HUES48 (cell line): ENCODE results near the gene IQCF2.
"Not testable (repeated sequence)": the region's sequence is repeated elsewhere in the genome, so short reads cannot be mapped to it uniquely, and the experiment has no call there.

Experiments used
- H3K27ac ChIP-seq: one replicate; pipeline ENCODE4 v1.7.0; 2013; ENCODE audit warnings: low read depth, low read length, inconsistent platforms
- H3K27me3 ChIP-seq: 2 replicates; pipeline ENCODE4 v1.6.1; 2013; ENCODE audit warnings: mild to moderate bottlenecking, low read length; ENCODE audit not compliant: control insufficient read depth, insufficient read depth
- H3K36me3 ChIP-seq: 2 replicates; pipeline ENCODE4 v1.6.1; 2013; ENCODE audit warnings: low read length; ENCODE audit not compliant: control insufficient read depth, insufficient read depth
- H3K4me1 ChIP-seq: 2 replicates; pipeline ENCODE4 v1.6.1; 2013; ENCODE audit warnings: mild to moderate bottlenecking, low read length; ENCODE audit not compliant: control insufficient read depth, insufficient read depth
- H3K4me3 ChIP-seq: 2 replicates; pipeline ENCODE4 v1.5.1; 2013; ENCODE audit warnings: mild to moderate bottlenecking, low read depth, low read length
- H3K9ac ChIP-seq: 2 replicates; pipeline ENCODE4 v1.6.1; 2013; ENCODE audit warnings: mild to moderate bottlenecking, low read depth, low read length, moderate library complexity
- H3K9me3 ChIP-seq: 2 replicates; pipeline ENCODE4 v1.6.1; 2013; ENCODE audit warnings: low read length; ENCODE audit not compliant: control insufficient read depth, insufficient read depth

IQCF2 gene

DNA sequence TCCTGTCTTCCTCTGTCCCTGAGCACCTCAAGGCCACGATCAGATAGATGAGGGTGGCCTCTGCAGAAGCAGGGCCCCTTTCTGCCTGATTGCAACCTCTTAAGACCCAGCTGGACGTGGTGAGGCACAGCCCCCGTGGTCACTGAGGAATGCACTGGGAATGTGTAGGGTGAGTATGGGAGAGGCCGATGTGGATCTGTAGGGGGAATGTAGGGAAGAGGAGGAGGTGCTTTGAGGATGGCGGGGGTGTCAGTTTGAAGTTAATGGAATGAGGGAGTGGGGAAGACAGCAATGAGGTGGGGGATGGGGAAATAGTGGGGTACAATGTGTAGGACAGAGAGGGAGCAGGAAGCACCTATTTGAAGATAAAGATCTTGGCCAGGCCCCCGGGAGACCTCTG, 14.8 kb downstream of the IQCF2 start:
- no peak overlapping the region for H3K9ac ChIP-seq
- H3K27ac ChIP-seq: no peak overlapping the region
- H3K36me3 ChIP-seq: no peaks in the 10 kb centered on the region
- H3K27me3 ChIP-seq: no peaks in the 10 kb centered on the region
- no peaks in the 10 kb centered on the region for H3K4me1 ChIP-seq
- no peaks in the 10 kb centered on the region for H3K9me3 ChIP-seq
- no peak overlapping the region for H3K4me3 ChIP-seq

DNA sequence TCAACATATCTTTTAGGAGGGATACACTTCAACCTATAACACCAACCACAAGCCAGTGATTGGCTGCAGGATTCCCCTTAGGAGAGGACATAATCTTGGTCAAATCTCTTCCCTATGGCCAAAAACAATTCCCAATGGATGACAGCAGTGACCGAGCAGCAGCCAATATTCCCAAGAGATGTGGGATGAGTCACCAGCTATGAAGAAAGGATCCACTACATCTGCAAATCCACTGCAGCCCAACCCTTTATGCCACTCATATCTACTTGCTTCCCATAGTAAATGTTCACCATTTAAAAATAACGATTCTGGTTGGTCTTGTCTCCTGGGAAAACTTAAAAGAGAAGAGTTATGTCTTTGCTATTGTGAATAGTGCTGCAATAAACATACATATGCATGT, 18.5 kb downstream of the IQCF2 start:
- H3K27me3 ChIP-seq: no peaks in the 10 kb centered on the region
- H3K4me3 ChIP-seq: no peak overlapping the region
- no peak overlapping the region for H3K9ac ChIP-seq
- no peaks in the 10 kb centered on the region for H3K36me3 ChIP-seq
- H3K27ac ChIP-seq: no peak overlapping the region
- no peaks in the 10 kb centered on the region for H3K4me1 ChIP-seq
- no peaks in the 10 kb centered on the region for H3K9me3 ChIP-seq

DNA sequence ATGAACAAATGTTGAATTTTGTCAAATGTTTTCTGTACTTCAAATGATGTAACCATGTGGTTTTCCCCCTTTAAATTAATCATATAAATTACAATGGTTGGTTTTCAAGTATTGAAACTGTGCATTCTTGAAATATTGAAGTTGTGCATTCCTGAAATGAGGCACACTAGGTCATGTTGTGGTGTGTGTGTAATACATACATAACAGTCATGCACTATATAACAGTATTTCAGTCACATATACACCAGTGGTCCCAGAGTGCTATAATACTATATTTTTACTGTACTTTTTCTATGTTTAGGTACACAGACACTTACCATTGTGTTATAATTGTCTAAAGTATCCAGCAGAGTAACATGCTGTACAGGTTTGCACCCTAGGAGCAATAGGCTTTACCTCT, 25.0 kb downstream of the IQCF2 start:
- H3K4me1 ChIP-seq: no peaks in the 10 kb centered on the region
- H3K27ac ChIP-seq: no peak overlapping the region
- H3K9me3 ChIP-seq: no peaks in the 10 kb centered on the region
- no peak overlapping the region for H3K9ac ChIP-seq
- H3K4me3 ChIP-seq: no peak overlapping the region
- no peaks in the 10 kb centered on the region for H3K36me3 ChIP-seq
- no peaks in the 10 kb centered on the region for H3K27me3 ChIP-seq

DNA sequence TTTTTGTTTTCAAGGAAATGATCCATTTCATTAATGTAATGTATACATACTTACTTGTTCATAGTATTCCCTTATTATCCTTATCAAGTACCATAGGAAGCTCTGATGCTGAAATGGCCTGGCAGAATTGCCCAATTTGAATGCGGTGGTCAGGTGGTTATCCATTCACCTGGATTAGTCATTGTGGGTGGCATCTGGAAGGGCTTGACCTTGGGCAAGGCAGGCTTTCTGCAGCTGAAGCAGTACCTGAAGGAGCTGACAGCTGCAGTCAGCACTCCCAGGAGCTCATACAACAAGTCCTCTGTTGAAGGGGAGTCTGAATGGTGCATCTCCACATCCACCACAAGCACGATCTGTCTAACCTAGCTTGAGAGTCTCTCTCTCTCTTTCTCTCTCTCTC, 26.2 kb downstream of the IQCF2 start:
- Histone ChIP-seq H3K4me1 (no peaks in the 10 kb centered on the region), H3K27me3 (no peaks in the 10 kb centered on the region), H3K9me3 (no peaks in the 10 kb centered on the region), H3K36me3 (no peaks in the 10 kb centered on the region), H3K27ac (no peak overlapping the region), H3K9ac (no peak overlapping the region), H3K4me3 (no peak overlapping the region)

DNA sequence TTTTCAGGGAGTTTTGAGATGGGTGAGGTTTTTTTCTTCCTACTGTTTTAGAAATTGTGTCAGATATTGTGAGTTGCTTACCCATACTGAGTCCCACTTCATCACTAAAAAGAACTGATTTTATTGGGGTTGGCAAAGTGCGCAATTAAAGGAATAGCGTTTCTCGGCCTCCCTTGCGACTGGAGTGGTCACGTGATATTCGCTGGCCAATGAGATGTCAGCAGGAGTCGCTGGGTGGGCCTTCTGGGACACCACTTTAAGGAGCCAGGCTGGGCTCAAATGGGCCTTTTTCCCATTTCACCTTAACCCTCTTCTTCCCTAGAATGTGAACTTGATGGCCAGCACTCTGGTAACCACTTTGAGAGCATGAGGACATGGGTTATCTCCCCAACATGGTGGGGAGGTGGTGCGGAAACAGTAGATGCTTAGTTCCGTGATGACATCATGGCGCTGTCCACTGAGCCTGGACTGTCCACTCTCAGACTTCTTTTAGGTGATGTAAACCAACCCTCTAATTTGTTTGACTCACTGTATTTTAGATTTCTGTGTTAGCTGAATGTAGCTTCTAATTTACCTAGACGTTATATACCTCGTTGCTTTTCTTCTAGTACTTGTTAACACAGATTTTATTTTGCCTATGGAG, 27.2 kb downstream of the IQCF2 start:
- Histone ChIP-seq H3K4me1 (no peaks in the 10 kb centered on the region), H3K27me3 (no peaks in the 10 kb centered on the region), H3K9me3 (no peaks in the 10 kb centered on the region), H3K27ac (no peak overlapping the region), H3K4me3 (no peak overlapping the region), H3K9ac (no peak overlapping the region), H3K36me3 (no peaks in the 10 kb centered on the region)

DNA sequence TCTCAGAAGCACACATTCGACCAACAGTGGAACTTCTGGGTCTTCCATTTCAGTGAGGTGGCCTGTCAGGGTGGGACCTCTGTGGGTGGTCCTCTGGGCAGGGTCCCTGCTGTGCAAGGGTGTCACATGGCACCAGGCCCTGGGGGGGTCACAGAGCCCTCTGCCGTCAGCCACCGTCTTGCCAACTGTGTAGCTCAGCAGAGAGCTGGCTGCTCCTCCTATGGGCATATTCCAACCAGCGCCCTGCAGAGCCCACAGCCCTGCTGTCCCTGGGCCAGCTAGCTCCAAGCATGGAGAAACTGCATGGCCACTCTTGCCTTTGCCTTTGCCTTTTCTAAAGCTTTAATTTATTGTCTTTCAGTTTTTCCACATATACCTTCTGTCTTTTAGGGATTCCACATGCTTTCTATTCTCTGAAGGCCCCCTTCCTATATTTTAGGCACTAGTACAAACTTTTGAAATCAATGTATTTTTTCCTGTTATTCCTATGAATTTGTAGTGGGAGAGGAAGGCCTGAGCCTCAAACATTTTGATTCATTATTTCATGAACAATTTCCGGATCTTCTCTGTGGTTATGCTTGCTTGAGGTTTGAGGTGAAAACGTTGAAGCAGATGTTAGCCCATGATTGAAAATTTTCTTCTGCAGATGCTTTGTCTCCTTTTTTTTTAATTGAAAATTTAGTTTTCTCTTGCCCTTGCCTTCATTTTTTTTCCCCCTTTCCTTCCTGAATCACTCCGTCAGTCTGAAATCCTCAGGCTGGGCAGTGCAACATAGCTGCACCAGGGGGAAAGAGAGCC, 30.0 kb downstream of the IQCF2 start:
- H3K9ac ChIP-seq: no peak overlapping the region
- no peak overlapping the region for H3K27ac ChIP-seq
- H3K4me1 ChIP-seq: no peaks in the 10 kb centered on the region
- no peaks in the 10 kb centered on the region for H3K36me3 ChIP-seq
- no peaks in the 10 kb centered on the region for H3K9me3 ChIP-seq
- H3K4me3 ChIP-seq: no peak overlapping the region
- no peaks in the 10 kb centered on the region for H3K27me3 ChIP-seq

DNA sequence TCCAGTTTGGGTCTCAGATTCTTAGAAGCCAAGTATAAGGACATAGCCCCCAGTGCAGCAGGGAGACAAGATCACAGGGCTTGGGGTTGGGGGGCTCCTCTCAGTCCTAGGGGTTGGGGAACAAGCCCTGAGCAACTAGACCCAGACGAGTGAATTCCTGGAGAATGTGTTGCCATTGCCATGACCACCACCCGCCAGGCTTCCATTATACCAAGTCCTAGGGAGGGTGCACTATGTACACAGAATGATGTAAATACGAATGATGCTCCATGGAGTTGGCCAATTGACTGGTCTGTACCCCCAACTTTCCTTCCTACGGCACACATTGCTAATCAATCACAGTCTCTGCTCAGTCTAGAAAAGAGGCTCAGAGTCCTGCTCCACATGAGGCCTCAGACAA, 33.0 kb downstream of the IQCF2 start:
- Histone ChIP-seq H3K4me3 (no peak overlapping the region), H3K4me1 (no peaks in the 10 kb centered on the region), H3K9me3 (no peaks in the 10 kb centered on the region; the same call in 1 of the 2 replicates), H3K9ac (no peak overlapping the region), H3K27ac (no peak overlapping the region), H3K36me3 (no peaks in the 10 kb centered on the region), H3K27me3 (no peaks in the 10 kb centered on the region)

DNA sequence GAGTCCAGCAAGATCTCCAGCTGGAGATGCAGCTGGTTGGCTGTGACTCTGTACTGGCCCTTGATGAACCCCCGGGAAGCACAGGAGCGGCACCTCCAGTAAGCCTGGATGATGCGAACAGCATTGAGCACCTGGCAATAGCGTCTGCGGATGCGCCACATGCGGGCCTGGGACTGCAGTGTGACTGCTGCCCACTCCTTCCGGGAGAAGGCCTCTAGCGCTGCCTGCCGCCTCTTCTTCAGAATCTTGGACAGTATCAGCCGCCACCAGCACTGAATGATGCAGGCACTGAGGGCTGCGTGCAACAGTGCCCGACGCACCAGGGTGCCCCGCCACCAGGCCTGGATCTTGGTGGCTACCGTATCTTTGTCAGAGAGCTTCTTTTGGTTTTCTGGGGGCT, 33.5 kb downstream of the IQCF2 start:
- no peaks in the 10 kb centered on the region; the same call in 1 of the 2 replicates for H3K9me3 ChIP-seq
- H3K4me3 ChIP-seq: no peak overlapping the region
- H3K36me3 ChIP-seq: no peaks in the 10 kb centered on the region
- no peak overlapping the region for H3K27ac ChIP-seq
- no peaks in the 10 kb centered on the region for H3K4me1 ChIP-seq
- H3K27me3 ChIP-seq: no peaks in the 10 kb centered on the region
- no peak overlapping the region for H3K9ac ChIP-seq

DNA sequence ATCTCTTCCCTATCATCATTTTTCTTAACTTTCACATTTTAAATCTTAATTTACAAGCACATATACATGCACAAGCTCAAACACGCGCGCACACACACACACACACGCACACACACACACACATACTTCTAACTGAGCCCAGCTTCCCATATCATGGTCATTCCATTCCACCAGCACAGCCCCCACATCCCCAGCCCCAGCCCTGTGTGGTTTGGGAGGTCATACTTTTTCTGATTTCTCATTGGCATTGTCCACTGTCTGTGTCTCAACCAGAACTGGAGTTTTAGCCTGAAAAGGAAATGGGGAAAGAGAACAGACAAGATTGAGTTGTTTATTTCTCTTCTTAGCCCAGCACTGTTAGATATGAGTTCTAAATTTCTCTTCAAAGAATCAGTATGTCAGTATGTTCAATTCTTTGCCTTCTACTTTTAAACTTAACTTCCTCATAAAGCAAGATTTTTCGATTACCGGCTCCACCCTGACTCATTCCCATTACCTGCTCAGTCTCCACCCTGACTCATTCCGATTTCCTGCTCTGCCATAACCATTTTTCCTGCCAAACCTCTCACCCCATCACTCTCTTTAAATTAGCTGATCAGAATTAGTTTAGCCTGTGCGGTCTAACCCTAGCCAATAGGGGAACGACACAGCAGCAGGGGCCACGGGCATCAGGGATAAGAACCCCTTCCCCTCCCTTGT, 35.3 kb downstream of the IQCF2 start:
- no peaks in the 10 kb centered on the region for H3K4me1 ChIP-seq
- no peaks in the 10 kb centered on the region for H3K36me3 ChIP-seq
- H3K27ac ChIP-seq: no peak overlapping the region
- H3K9me3 ChIP-seq: no peaks in the 10 kb centered on the region; the same call in 1 of the 2 replicates
- H3K27me3 ChIP-seq: no peaks in the 10 kb centered on the region
- no peak overlapping the region for H3K4me3 ChIP-seq
- H3K9ac ChIP-seq: no peak overlapping the region

DNA sequence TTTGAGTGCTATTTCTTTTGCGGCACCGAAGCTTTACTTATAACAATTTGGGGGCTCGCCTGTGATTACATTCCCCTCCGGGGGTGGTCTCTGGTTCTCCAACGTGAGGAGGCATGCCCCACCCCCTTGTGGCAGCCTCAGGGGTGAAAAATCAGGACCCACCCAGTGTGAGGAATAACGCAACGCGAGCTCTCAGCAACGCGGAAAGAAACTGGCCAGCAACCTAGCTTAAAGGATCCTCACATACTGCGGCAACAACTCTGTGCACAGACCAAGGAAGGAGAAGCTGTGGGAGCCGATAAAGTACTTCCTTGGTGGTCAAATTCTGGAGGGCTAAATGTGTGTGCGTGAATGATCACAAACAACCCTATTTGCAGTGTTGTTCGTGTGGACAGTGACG, 36.0 kb downstream of the IQCF2 start:
- no peaks in the 10 kb centered on the region for H3K27me3 ChIP-seq
- H3K4me1 ChIP-seq: no peaks in the 10 kb centered on the region
- H3K4me3 ChIP-seq: no peak overlapping the region
- no peaks in the 10 kb centered on the region for H3K36me3 ChIP-seq
- no peaks in the 10 kb centered on the region; the same call in 1 of the 2 replicates for H3K9me3 ChIP-seq
- H3K27ac ChIP-seq: no peak overlapping the region
- H3K9ac ChIP-seq: no peak overlapping the region

DNA sequence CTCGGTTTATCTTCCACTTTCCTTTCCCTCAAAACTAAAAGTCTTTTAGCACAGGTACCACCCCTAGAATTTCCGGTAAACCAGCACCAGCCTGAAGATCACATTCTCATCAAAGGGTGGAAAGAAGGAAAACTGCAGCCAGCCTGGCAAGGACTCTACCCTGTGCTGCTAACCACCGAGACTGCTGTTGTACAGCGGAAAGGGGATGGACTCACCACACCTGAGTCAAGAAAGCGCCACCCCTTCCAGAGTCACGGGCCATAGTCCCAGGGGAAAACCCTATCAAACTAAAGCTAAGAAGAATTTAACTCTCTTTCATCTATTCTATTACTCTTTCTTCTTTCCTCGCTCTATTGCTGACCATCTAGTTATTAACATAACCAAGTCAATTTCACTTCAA, 38.6 kb downstream of the IQCF2 start:
- H3K27me3 ChIP-seq, H3K4me3 ChIP-seq: not testable (repeated sequence)

More for the DNA sequence above, 38.6 kb downstream of the IQCF2 start:
- H3K27ac ChIP-seq, H3K9me3 ChIP-seq, H3K36me3 ChIP-seq, H3K4me1 ChIP-seq, H3K9ac ChIP-seq: not testable (repeated sequence)
